Brain microvascular endothelial cell (primary cell): ENCODE results near the gene METRN.
A peak's percentile ranks its signal among the peaks of the same experiment; 100 is the strongest.

Experiments used
- DNase-seq: peaks from one replicate; pipeline ENCODE4 v3.0.0-alpha.2; 2020
- H3K27ac ChIP-seq: fragments of 250-450 bp; sonication (Bioruptor Pico); 2 replicates; pipeline ENCODE4 v1.5.1; 2020; ENCODE audit warnings: mild to moderate bottlenecking, moderate library complexity
- H3K27me3 ChIP-seq: fragments of 250-450 bp; sonication (Bioruptor Pico); replicated peaks from 2 replicates; pipeline ENCODE4 v1.5.1; 2020; ENCODE audit warnings: mild to moderate bottlenecking
- H3K36me3 ChIP-seq: fragments of 250-450 bp; sonication (Bioruptor Pico); replicated peaks from 2 replicates; pipeline ENCODE4 v1.5.1; 2020; ENCODE audit warnings: mild to moderate bottlenecking
- H3K4me3 ChIP-seq: 2 replicates; pipeline ENCODE4 v1.5.1; 2011; ENCODE audit warnings: low read depth, mild to moderate bottlenecking, control low read depth, low read length, moderate library complexity
- in situ Hi-C: cut with HindIII; loops from 2 replicates; pipeline ENCODE4 v1.10.0; 2017; ENCODE audit warnings: low sequenced_read_pairs, low pct_ligation_motif_present
- TF ChIP-seq, protein P1 (sequence below): IDR thresholded peaks from 2 replicates; pipeline ENCODE4 v1.5.1; 2011; ENCODE audit warnings: low read depth, mild to moderate bottlenecking, moderate library complexity, low read length, control low read depth, inconsistent platforms; ENCODE audit errors: missing control alignments

Gene METRN

DNA sequence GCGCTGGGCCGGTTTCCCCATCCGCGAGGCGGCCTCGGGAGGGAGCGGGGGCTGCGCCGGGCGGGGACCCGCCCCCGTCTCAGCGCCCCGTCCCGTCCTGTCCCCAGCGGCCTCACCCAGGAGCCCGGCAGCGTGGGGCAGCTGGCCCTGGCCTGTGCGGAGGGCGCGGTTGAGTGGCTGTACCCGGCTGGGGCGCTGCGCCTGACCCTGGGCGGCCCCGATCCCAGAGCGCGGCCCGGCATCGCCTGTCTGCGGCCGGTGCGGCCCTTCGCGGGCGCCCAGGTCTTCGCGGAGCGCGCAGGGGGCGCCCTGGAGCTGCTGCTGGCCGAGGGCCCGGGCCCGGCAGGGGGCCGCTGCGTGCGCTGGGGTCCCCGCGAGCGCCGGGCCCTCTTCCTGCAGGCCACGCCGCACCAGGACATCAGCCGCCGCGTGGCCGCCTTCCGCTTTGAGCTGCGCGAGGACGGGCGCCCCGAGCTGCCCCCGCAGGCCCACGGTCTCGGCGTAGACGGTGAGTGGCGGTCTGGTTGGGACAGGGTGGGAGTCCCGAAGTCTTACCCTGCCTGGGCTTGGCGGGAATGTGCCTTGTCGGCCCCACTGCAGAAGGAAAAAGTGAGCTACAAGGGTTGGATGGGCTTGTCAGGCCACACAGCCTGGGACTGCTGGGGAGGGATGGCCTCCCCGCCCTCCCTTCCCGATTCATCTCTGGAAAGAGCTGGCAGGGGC lies 720 bp downstream of the METRN start:
- Histone ChIP-seq H3K27ac (peak overlapping the region; percentile 30), H3K27me3 (no peaks in the 10 kb centered on the region), H3K4me3 (peak overlapping the region; percentile 61), H3K36me3 (peaks cover 2% of the 10 kb centered on the region)
- TF ChIP-seq, protein P1, sequence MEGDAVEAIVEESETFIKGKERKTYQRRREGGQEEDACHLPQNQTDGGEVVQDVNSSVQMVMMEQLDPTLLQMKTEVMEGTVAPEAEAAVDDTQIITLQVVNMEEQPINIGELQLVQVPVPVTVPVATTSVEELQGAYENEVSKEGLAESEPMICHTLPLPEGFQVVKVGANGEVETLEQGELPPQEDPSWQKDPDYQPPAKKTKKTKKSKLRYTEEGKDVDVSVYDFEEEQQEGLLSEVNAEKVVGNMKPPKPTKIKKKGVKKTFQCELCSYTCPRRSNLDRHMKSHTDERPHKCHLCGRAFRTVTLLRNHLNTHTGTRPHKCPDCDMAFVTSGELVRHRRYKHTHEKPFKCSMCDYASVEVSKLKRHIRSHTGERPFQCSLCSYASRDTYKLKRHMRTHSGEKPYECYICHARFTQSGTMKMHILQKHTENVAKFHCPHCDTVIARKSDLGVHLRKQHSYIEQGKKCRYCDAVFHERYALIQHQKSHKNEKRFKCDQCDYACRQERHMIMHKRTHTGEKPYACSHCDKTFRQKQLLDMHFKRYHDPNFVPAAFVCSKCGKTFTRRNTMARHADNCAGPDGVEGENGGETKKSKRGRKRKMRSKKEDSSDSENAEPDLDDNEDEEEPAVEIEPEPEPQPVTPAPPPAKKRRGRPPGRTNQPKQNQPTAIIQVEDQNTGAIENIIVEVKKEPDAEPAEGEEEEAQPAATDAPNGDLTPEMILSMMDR = no peak
- in situ Hi-C loops = loop anchor here (25.0 kb wide), 1 partner anchor 272 kb away; the partner anchor contains the start of gene SOX8
- no peak for DNase-seq

DNA sequence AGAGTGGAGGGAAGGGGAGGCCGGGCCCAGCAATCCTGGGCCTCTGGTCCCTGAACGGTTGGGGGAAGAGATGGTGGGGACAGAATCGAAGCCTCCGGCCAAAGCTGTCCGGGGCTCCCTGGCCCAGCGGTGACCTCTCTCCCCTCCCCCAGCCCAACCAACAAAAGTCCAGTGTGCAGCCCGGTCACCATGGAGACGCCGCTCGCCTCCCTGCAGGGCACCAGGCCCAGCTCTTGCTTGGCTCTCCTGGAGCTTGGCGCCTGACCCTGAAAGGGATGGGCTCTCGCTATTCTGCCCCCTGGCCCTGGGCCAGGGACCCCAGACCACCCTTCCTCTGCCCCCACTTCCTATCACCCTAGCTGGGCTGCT lies 1.3 kb downstream of the METRN start:
- H3K36me3 ChIP-seq = peaks cover 2% of the 10 kb centered on the region
- no peaks in the 10 kb centered on the region for H3K27me3 ChIP-seq
- H3K4me3 ChIP-seq = peak overlapping the region; percentile 55
- peak overlapping the region; percentile 30 for H3K27ac ChIP-seq
- in situ Hi-C loops = loop anchor here (25.0 kb wide), 1 partner anchor 271 kb away; the partner anchor contains the start of gene SOX8
- DNase-seq = peak; percentile 46
- TF ChIP-seq, protein P1 = no peak

DNA sequence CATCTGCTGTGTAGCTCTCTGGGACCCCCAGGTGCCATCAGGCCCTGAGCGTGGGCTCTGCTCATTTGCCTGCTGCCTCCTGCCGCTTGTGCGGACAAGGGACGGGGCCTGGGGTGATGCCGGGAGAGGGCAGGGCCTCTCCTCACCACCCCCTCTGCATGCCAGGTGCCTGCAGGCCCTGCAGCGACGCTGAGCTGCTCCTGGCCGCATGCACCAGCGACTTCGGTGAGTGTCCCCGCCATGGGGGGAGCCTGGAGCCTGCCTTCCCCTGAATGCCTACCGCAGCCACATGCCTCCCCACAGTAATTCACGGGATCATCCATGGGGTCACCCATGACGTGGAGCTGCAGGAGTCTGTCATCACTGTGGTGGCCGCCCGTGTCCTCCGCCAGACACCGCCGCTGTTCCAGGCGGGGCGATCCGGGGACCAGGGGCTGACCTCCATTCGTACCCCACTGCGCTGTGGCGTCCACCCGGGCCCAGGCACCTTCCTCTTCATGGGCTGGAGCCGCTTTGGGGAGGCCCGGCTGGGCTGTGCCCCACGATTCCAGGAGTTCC lies 1.9 kb downstream of the METRN start:
- peak overlapping the region; percentile 55 for H3K4me3 ChIP-seq
- in situ Hi-C loops = loop anchor here (25.0 kb wide), 1 partner anchor 270 kb away; the partner anchor contains the start of gene SOX8
- TF ChIP-seq, protein P1 = no peak

DNA sequence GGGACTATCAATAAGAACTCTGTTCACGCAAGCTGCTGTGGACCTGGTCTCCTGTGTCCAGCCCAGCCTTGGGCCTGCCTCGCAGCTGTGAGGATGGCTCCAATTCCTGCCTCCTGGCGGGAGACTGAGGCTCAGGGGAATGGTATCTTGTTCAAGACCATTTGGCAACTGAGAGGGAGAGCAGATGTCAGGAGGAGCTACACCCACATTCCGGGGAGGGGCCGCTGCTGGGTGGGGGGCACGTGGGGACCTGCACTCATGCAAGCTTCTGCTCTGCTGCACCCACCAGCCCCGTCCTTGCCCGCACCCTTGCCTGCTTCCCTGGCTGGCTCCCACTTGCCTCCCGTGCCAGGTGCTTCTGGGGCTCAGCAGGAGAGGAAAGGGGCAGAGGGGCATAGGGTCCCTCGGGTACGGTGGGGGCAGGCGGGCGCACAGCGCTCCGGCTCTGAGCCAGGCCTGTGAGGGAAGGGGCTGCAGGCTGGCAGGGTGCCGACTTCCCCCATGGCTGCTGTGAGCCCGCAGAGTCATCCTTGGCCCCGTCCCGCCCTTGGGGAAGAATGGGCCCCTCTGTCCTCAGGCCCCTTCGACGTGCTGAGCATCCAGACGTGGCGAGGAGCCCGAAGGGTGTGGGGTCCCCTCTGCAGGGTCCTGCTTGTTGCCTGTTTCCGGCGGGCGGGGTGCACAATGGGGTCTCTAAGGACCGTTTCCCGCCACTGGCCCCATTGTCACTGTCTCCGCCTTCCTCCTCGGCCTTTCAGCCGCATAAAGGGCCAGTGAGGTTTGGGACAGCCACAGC lies 2.7 kb downstream of the METRN start:
- H3K27me3 ChIP-seq = no peaks in the 10 kb centered on the region
- H3K4me3 ChIP-seq = no peak overlapping the region
- in situ Hi-C loops = loop anchor here (25.0 kb wide), 1 partner anchor 270 kb away; the partner anchor contains the start of gene SOX8

More for the DNA sequence above, 1.9 kb downstream of the METRN start:
- H3K27me3 ChIP-seq = no peaks in the 10 kb centered on the region
- H3K36me3 ChIP-seq = peaks cover 2% of the 10 kb centered on the region
- no peak for DNase-seq
- no peak overlapping the region for H3K27ac ChIP-seq

DNA sequence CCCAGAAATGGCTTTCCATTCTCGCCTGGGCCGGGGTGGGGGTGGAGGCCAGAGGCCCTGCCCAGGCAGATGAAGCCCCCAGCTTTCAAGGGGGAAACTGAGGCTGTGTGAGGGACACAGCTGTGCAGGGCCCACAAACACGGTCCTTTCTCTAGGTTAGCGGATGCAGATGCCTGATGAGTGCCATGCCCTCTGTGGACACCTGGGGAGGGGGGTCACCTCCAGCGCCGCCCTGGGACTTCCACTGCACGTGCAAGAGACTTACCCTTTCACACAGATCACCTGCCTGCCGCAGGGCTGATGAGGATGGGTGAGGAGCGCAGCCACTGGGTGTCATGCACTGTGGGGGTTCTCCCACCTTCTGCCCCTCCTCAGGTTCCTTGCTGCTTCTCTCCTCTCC lies 3.5 kb downstream of the METRN start:
- Histone ChIP-seq H3K4me3 (no peak overlapping the region), H3K27ac (no peak overlapping the region), H3K36me3 (peaks cover 4% of the 10 kb centered on the region), H3K27me3 (no peaks in the 10 kb centered on the region)
- no peak for DNase-seq
- TF ChIP-seq, protein P1 = no peak
- in situ Hi-C loops = loop anchor here (25.0 kb wide), 1 partner anchor 269 kb away; the partner anchor contains the start of gene SOX8

More for the DNA sequence above, 2.7 kb downstream of the METRN start:
- H3K36me3 ChIP-seq = peaks cover 2% of the 10 kb centered on the region
- H3K27ac ChIP-seq = no peak overlapping the region
- DNase-seq = no peak
- TF ChIP-seq, protein P1 = no peak
